Brain microvascular endothelial cell (primary cell): Measurements from ENCODE around the gene CSH2.
A peak's percentile ranks its signal among the peaks of the same experiment; 100 is the strongest.
"Not testable (repeated sequence)": the region's sequence is repeated elsewhere in the genome, so short reads cannot be mapped to it uniquely, and the experiment has no call there.

ENCODE experiments used
- DNase-seq: peaks from one replicate; pipeline ENCODE4 v3.0.0-alpha.2; 2020
- H3K27ac ChIP-seq: fragments of 250-450 bp; sonication (Bioruptor Pico); 2 replicates; pipeline ENCODE4 v1.5.1; 2020; ENCODE audit warnings: mild to moderate bottlenecking, moderate library complexity
- H3K27me3 ChIP-seq: fragments of 250-450 bp; sonication (Bioruptor Pico); replicated peaks from 2 replicates; pipeline ENCODE4 v1.5.1; 2020; ENCODE audit warnings: mild to moderate bottlenecking
- H3K36me3 ChIP-seq: fragments of 250-450 bp; sonication (Bioruptor Pico); replicated peaks from 2 replicates; pipeline ENCODE4 v1.5.1; 2020; ENCODE audit warnings: mild to moderate bottlenecking
- H3K4me3 ChIP-seq: 2 replicates; pipeline ENCODE4 v1.5.1; 2011; ENCODE audit warnings: low read depth, mild to moderate bottlenecking, control low read depth, low read length, moderate library complexity
- CTCF ChIP-seq: IDR thresholded peaks from 2 replicates; pipeline ENCODE4 v1.5.1; 2011; ENCODE audit warnings: low read depth, mild to moderate bottlenecking, moderate library complexity, low read length, control low read depth, inconsistent platforms; ENCODE audit errors: missing control alignments
- in situ Hi-C: cut with HindIII; loops from 2 replicates; pipeline ENCODE4 v1.10.0; 2017; ENCODE audit warnings: low sequenced_read_pairs, low pct_ligation_motif_present

Gene CSH2

GRCh38 chr17:63845509-63845908 lies 28.0 kb downstream of the CSH2 start:
- H3K4me3 ChIP-seq, result no peak overlapping the region
- no peak for DNase-seq
- in situ Hi-C loops, result no loop called here
- no peaks in the 10 kb centered on the region for H3K36me3 ChIP-seq
- H3K27me3 ChIP-seq, result no peaks in the 10 kb centered on the region
- H3K27ac ChIP-seq, result no peak overlapping the region
- TF ChIP-seq CTCF, result no peak

- in situ Hi-C loops, result no loop called here
Observed at GRCh38 chr17:63843910-63844677, 29.4 kb downstream of the CSH2 start.

GRCh38 chr17:63843387-63843888 lies 30.0 kb downstream of the CSH2 start:
- in situ Hi-C loops, H3K27me3 ChIP-seq, H3K36me3 ChIP-seq: not testable (repeated sequence)
- H3K4me3 ChIP-seq, result peak overlapping the region; percentile 84
- H3K27ac ChIP-seq, result peak overlapping the region; percentile 55
- peak; percentile 27 for DNase-seq

More at GRCh38 chr17:63843910-63844677, 29.4 kb downstream of the CSH2 start:
- no peak for TF ChIP-seq CTCF
- Histone ChIP-seq H3K36me3 (no peaks in the 10 kb centered on the region), H3K4me3 (no peak overlapping the region), H3K27me3 (no peaks in the 10 kb centered on the region), H3K27ac (no peak overlapping the region)
- DNase-seq, result no peak

GRCh38 chr17:63842540-63843386 lies 30.7 kb downstream of the CSH2 start, which contains the start of gene SMARCD2:
Gene SMARCD2, minus strand, starts transcription at chr17:63842685. Its CDS starts 11 bp downstream, at chr17:63842674.
- peak within 1 kb of the TSS; percentile 84 for H3K4me3 ChIP-seq
- H3K27ac ChIP-seq, result peak within 1 kb of the TSS; percentile 55
- in situ Hi-C loops, result no loop called here
- no peaks in the 10 kb centered on the region for H3K36me3 ChIP-seq
- DNase-seq, result peak; percentile 98
- no peak for TF ChIP-seq CTCF
- H3K27me3 ChIP-seq, result no peaks in the 10 kb centered on the region

- H3K27ac ChIP-seq, result peak overlapping the region; percentile 45
- no peaks in the 10 kb centered on the region for H3K27me3 ChIP-seq
- no peak for TF ChIP-seq CTCF
- in situ Hi-C loops, result no loop called here
- DNase-seq, result no peak
- no peaks in the 10 kb centered on the region for H3K36me3 ChIP-seq
- peak overlapping the region; percentile 84 for H3K4me3 ChIP-seq
Observed at GRCh38 chr17:63842173-63842539, 31.3 kb downstream of the CSH2 start.
